ENCODE results near the gene CLMP.
A peak's percentile ranks its signal among the peaks of the same experiment; 100 is the strongest.

CLMP gene

DNA sequence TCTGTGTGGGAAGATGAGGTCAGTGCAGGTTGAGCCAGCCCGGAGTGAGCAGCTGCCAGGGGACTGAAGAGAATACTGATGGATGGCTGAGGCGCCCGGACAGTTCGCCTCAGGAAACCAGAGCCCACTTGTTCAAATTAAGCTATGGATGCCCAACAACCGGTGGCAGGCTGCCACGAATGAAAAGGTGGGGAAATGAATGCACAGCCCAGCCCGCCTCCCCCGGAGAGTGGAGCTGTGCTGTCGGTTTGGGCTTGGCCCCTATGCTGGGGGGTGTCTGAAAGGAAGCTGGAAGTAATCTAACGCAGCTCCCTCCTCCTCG is 155.0 kb downstream of the CLMP start:
- no peak for DNase-seq (ENCODE audit: insufficient read length, low spot score)
- FAIRE-seq, result no peak
- TF ChIP-seq POLR2A (IDR thresholded peaks at IDR 0.05; ENCODE audit: low read depth, low read length), result no peak

DNA sequence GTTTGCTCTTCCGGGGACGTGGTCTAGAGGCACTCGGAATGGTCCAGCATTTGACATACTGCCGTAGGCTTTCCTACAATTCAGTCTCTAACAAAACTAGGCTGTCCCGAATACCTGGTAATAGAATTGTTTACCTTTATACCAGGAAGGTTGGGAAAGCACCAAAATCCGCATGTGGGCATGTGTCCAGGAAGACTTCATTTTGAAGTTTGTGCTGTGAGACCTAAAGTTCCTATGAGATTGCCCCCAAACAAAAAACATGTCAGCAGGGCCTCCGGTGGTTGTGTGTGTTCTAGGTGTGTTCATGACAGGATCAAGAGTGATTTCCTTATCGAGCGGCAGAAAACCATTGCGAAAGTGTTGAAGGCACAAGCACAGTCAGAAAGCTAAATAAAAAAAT is 159.2 kb downstream of the CLMP start:
- TF ChIP-seq POLR2A (IDR thresholded peaks at IDR 0.05; ENCODE audit: low read depth, low read length), result no peak
- no peak for DNase-seq (ENCODE audit: insufficient read length, low spot score)
- no peak for FAIRE-seq

DNA sequence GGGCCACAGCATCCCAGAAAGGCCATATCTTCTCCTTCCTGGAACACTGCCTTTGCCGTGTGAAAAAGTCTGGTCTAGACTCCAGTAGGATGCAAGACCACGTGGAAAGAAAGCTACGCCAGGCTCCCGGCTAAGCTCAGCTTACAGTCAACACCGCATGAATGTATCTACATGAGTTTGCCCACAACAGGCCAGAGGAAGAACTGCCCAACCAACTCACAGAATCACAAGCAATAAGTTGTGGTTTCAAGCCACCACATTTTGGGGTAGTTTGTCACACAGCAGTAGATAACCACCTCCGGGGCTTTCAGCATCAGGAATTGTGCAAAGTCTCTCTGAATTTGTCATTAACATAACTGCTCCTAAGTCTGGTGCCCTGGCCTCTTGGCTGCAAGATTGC is 160.5 kb downstream of the CLMP start:
- DNase-seq (ENCODE audit: insufficient read length, low spot score) (no peak), FAIRE-seq (no peak)
- no peak for TF ChIP-seq POLR2A (IDR thresholded peaks at IDR 0.05; ENCODE audit: low read depth, low read length)

DNA sequence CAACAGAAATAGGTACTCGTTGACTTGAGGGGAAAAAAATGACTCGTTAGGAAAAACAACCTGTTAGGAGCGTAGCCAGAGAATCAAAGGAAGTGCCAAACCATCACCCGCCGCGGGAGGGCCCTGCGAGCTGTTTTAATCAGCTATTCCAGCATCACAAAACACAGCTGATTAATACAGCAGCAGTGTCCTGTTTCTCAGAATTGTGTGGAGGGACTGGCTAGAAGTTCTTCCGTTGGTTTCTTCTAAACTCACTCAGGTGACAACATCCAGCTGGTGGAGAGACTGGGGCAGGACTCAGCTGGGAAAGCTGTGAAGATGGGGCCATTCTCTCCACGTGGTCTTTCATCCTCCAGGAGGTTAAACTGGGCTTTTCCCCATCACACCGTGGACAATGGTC is 161.2 kb downstream of the CLMP start:
- no peak for FAIRE-seq

DNA sequence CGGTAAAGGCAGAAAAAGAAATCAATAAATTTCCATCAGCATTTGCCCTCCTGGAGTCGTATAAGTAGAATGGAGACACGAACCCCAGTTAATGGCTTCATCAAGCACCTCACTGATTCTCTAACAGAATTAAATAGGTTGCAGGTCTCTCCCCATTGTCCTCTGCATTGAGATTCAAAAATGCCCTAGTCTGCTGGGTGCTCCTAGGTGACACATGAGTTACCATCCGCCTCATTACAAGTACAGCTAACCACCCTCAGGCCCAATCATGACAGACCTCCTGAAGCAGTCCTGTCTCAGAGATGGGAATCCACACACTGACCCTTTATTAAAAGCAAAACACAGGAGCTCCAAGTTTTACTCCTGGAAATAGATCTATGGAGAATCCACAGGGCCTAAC is 164.5 kb downstream of the CLMP start:
- DNase-seq (ENCODE audit: insufficient read length, low spot score) (no peak), FAIRE-seq (no peak)
- TF ChIP-seq POLR2A (IDR thresholded peaks at IDR 0.05; ENCODE audit: low read depth, low read length), result no peak

More for the DNA sequence above, 161.2 kb downstream of the CLMP start:
- TF ChIP-seq POLR2A (IDR thresholded peaks at IDR 0.05; ENCODE audit: low read depth, low read length), result no peak
- no peak for DNase-seq (ENCODE audit: insufficient read length, low spot score)

DNA sequence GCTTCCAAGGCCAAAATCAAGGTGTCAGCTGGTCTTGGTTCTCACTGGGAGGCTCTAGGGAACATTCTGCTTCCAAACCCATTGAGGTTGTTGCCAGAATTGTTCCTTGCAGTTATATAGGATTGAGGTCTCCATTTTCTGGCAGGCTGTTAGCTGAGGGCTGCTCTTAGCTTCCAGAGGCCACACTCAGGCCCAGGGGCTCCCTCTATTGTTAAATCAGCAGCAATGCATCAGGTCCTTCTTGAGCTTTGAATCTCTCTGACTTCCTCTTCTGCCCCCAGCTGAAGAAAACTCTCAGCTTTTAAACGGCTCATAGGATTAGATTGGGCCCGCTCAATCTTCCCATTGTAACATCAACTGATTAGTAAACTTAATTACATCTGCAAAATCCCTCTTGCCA is 174.1 kb downstream of the CLMP start:
- DNase-seq (ENCODE audit: insufficient read length, low spot score) (peak; percentile 40), FAIRE-seq (peak; percentile 43)
- no peak for TF ChIP-seq POLR2A (IDR thresholded peaks at IDR 0.05; ENCODE audit: low read depth, low read length)

All from H54 (cell line).